IMR-90 (cell line): ENCODE measurements around the gene TLX1. TPM values are rescaled to one million over a fixed set of nuclear protein-coding genes. Genes with fewer than 3 reads are reported as not detected.
A peak's percentile ranks its signal among the peaks of the same experiment; 100 is the strongest.

Source experiments
- ATAC-seq: fragments of 200-7000 bp; cut with Tn5 transposase; 2 replicates; pipeline ENCODE4 v1.9.1; 2020; ENCODE audit warnings: low read depth, mild to moderate bottlenecking, moderate library complexity
- BruUV-seq: library from RNA; stranded (reverse); fragments of 400-500 nt; replicated peaks from 2 replicates; lab custom pipeline; 2021; lab: Mats Ljungman, UMichigan
- CTCF ChIA-PET: fragments of 300-600 bp; formaldehyde crosslinking; extraction: SDS; loops from one replicate; lab custom pipeline; 2021; ENCODE audit warnings: antibody characterized with exemption; lab: Yijun Ruan, JAX
- POLR2A ChIA-PET: fragments of 300-600 bp; sonication (Branson Sonifier 250); formaldehyde crosslinking; loops from one replicate; lab custom pipeline; 2022; ENCODE audit warnings: antibody characterized with exemption; ENCODE audit not compliant: unreplicated experiment; lab: Charles Lee
- DNase-seq: peaks from one replicate; pipeline ENCODE4 v3.0.0; 2013
- H2AFZ ChIP-seq: replicated peaks from 2 replicates; pipeline ENCODE3; 2013; ENCODE audit warnings: low read length, mild to moderate bottlenecking; ENCODE audit not compliant: poor library complexity
- H2AK5ac ChIP-seq: 2 replicates; pipeline ENCODE4 v1.6.1; 2013; ENCODE audit warnings: low read depth, low read length, inconsistent platforms
- H2AK9ac ChIP-seq: replicated peaks from 2 replicates; pipeline ENCODE3; 2013; ENCODE audit warnings: mild to moderate bottlenecking, low read depth, low read length, moderate library complexity; ENCODE audit not compliant: poor library complexity
- H2BK120ac ChIP-seq: 2 replicates; pipeline ENCODE4 v1.6.1; 2013; ENCODE audit warnings: low read depth, low read length, inconsistent platforms
- H2BK15ac ChIP-seq: 3 replicates; pipeline ENCODE4 v1.6.1; 2013; ENCODE audit warnings: low read depth, low read length, inconsistent platforms
- H2BK20ac ChIP-seq: 2 replicates; pipeline ENCODE4 v1.6.1; 2013; ENCODE audit warnings: low read depth, mild to moderate bottlenecking, inconsistent platforms, low read length, moderate library complexity
- H2BK5ac ChIP-seq: 2 replicates; pipeline ENCODE4 v1.6.1; 2013; ENCODE audit warnings: mild to moderate bottlenecking, low read depth, low read length, inconsistent platforms; ENCODE audit not compliant: poor library complexity, severe bottlenecking
- H3K14ac ChIP-seq: replicated peaks from 2 replicates; pipeline ENCODE4 v1.6.1; 2013; ENCODE audit warnings: low read depth, low read length, inconsistent platforms
- H3K18ac ChIP-seq: 2 replicates; pipeline ENCODE4 v1.6.1; 2013; ENCODE audit warnings: low read depth, low read length, control low read depth
- H3K23ac ChIP-seq: 2 replicates; pipeline ENCODE4 v1.6.1; 2013; ENCODE audit warnings: low read depth, low read length, inconsistent platforms
- H3K27ac ChIP-seq: 2 replicates; pipeline ENCODE4 v1.5.1; 2013; ENCODE audit warnings: mild to moderate bottlenecking, control low read depth, low read length; ENCODE audit not compliant: insufficient read depth
- H3K27me3 ChIP-seq: 2 replicates; pipeline ENCODE4 v1.6.1; 2013; ENCODE audit warnings: low read length; ENCODE audit not compliant: control insufficient read depth, insufficient read depth
- H3K36me3 ChIP-seq: 2 replicates; pipeline ENCODE4 v1.6.1; 2013; ENCODE audit warnings: low read length, mixed read lengths; ENCODE audit not compliant: control insufficient read depth, insufficient read depth
- H3K4ac ChIP-seq: 2 replicates; pipeline ENCODE4 v1.6.1; 2013; ENCODE audit warnings: low read depth, low read length, inconsistent platforms
- H3K4me1 ChIP-seq: 2 replicates; pipeline ENCODE4 v1.6.1; 2013; ENCODE audit warnings: low read length, mixed read lengths; ENCODE audit not compliant: control insufficient read depth, insufficient read depth
- H3K4me2 ChIP-seq: 2 replicates; pipeline ENCODE4 v1.6.1; 2013; ENCODE audit warnings: low read depth, mild to moderate bottlenecking, control low read depth, low read length, moderate library complexity
- H3K4me3 ChIP-seq: 2 replicates; pipeline ENCODE4 v1.5.1; 2013; ENCODE audit warnings: low read depth, mild to moderate bottlenecking, control low read depth, low read length, moderate library complexity; ENCODE audit not compliant: insufficient read depth
- H3K56ac ChIP-seq: 2 replicates; pipeline ENCODE4 v1.6.1; 2013; ENCODE audit warnings: low read length, inconsistent platforms; ENCODE audit not compliant: insufficient read depth; ENCODE audit errors: extremely low read depth
- H3K79me1 ChIP-seq, 2 experiments: 2 replicates each; pipeline ENCODE4 v1.6.1; 2013; ENCODE audit warnings: low read length in 2 of 2, inconsistent platforms in 1 of 2, low read depth in 1 of 2
- H3K9ac ChIP-seq: 2 replicates; pipeline ENCODE4 v1.6.1; 2013; ENCODE audit warnings: low read depth, low read length, control low read depth
- H3K9me1 ChIP-seq: 2 replicates; pipeline ENCODE4 v1.6.1; 2013; ENCODE audit warnings: low read length, inconsistent platforms; ENCODE audit not compliant: insufficient read depth
- H3K9me3 ChIP-seq: 2 replicates; pipeline ENCODE4 v1.6.1; 2013; ENCODE audit warnings: low read length; ENCODE audit not compliant: control insufficient read depth, insufficient read depth
- H4K20me1 ChIP-seq: 2 replicates; pipeline ENCODE4 v1.6.1; 2013; ENCODE audit warnings: low read length, inconsistent platforms; ENCODE audit not compliant: insufficient read depth
- H4K5ac ChIP-seq: 2 replicates; pipeline ENCODE4 v1.6.1; 2013; ENCODE audit warnings: mild to moderate bottlenecking, low read depth, low read length, control low read depth
- H4K8ac ChIP-seq, 2 experiments: 2 replicates each; pipeline ENCODE4 v1.6.1; 2013; ENCODE audit warnings: low read depth in 2 of 2, low read length in 2 of 2, control low read depth in 1 of 2, inconsistent platforms in 1 of 2
- H4K91ac ChIP-seq: 2 replicates; pipeline ENCODE4 v1.6.1; 2013; ENCODE audit warnings: low read depth, low read length, inconsistent platforms; ENCODE audit not compliant: insufficient read depth
- BHLHE40 ChIP-seq: fragments of 150-350 bp; IDR thresholded peaks from 2 replicates; pipeline ENCODE4 v1.6.1; 2016; ENCODE audit warnings: mild to moderate bottlenecking, low read depth, low read length
- CEBPB ChIP-seq: IDR thresholded peaks from 2 replicates; pipeline ENCODE4 v1.6.1; 2012; ENCODE audit warnings: low read depth, low read length, improper control_type of control experiment
- CHD1 ChIP-seq: IDR thresholded peaks from 2 replicates; pipeline ENCODE4 v1.6.1; 2012; ENCODE audit warnings: low read depth, low read length, improper control_type of control experiment
- FOS ChIP-seq: fragments of 150-350 bp; IDR thresholded peaks from 2 replicates; pipeline ENCODE4 v1.6.1; 2016; ENCODE audit warnings: low read depth, low read length
- MAFK ChIP-seq: IDR thresholded peaks from 2 replicates; pipeline ENCODE4 v1.6.1; 2012; ENCODE audit warnings: low read depth, low read length, improper control_type of control experiment
- MAZ ChIP-seq: IDR thresholded peaks from 2 replicates; pipeline ENCODE4 v1.6.1; 2012; ENCODE audit warnings: low read depth, mild to moderate bottlenecking, low read length, improper control_type of control experiment, moderate library complexity, borderline replicate concordance
- MXI1 ChIP-seq: IDR thresholded peaks from 2 replicates; pipeline ENCODE4 v1.6.1; 2012; ENCODE audit warnings: low read depth, mild to moderate bottlenecking, low read length, moderate library complexity, borderline replicate concordance
- NFE2L2 ChIP-seq: fragments of 150-350 bp; IDR thresholded peaks from 2 replicates; pipeline ENCODE4 v1.6.1; 2016; ENCODE audit warnings: low read depth, mild to moderate bottlenecking, low read length
- RAD21 ChIP-seq: IDR thresholded peaks from 2 replicates; pipeline ENCODE4 v1.6.1; 2012; ENCODE audit warnings: low read length, improper control_type of control experiment
- RCOR1 ChIP-seq: IDR thresholded peaks from 2 replicates; pipeline ENCODE4 v1.6.1; 2012; ENCODE audit warnings: mild to moderate bottlenecking, low read length, improper control_type of control experiment; ENCODE audit not compliant: insufficient replicate concordance
- RFX5 ChIP-seq: IDR thresholded peaks from 2 replicates; pipeline ENCODE4 v1.8.0; 2012; ENCODE audit warnings: low read depth, mild to moderate bottlenecking, low read length, moderate library complexity
- SMC3 ChIP-seq: fragments of 150-350 bp; IDR thresholded peaks from 2 replicates; pipeline ENCODE4 v1.6.1; 2016; ENCODE audit warnings: low read depth, mild to moderate bottlenecking, antibody characterized with exemption, low read length, moderate library complexity
- WGBS, 2 experiments: methylation state at CpG; one replicate each; pipeline versions ENCODE4 v1.1.5 to v1.1.7; 2013; ENCODE audit warnings: missing lambda C conversion rate in 2 of 2; ENCODE audit not compliant: insufficient read length in 1 of 2; ENCODE audit errors: extremely low coverage in 2 of 2; 5-methylcytosine and 5-hydroxymethylcytosine counted together
- dilution Hi-C: fragments of 300-500 bp; cut with HindIII; formaldehyde crosslinking; loops from one replicate; pipeline ENCODE4 v1.14.3; 2018; ENCODE audit warnings: low sequenced_read_pairs; ENCODE audit not compliant: unreplicated experiment
- in situ Hi-C: fragments of 300-500 bp; cut with MboI; formaldehyde crosslinking; loops from 3 replicates; pipeline ENCODE4 v1.14.3; 2019; ENCODE audit warnings: low sequenced_read_pairs, inconsistent platforms, mixed read lengths
- intact Hi-C: fragments of 100-400 bp; cut with micrococcal nuclease; formaldehyde crosslinking; loops from 2 replicates; pipeline ENCODE4 v1.10.0; 2022
- polyA plus RNA-seq, 3 experiments: library from polyadenylated mRNA; depleted of rRNA; stranded (reverse); fragments of >200 nt; gene quantifications; 2 replicates each; pipeline ENCODE4 v1.2.3, GENCODE V29; 2012; ENCODE audit warnings: low replicate concordance in 1 of 3
- total RNA-seq: library from RNA; depleted of rRNA; stranded (reverse); fragments of >200 nt; gene quantifications from 2 replicates; pipeline ENCODE4 v1.2.3, GENCODE V29; 2012
- TF ChIP-seq, protein P1 (sequence below): fragments of 150-350 bp; IDR thresholded peaks from 2 replicates; pipeline ENCODE4 v1.6.1; 2017; ENCODE audit warnings: mild to moderate bottlenecking, antibody characterized with exemption, low read length, low read depth
- TF ChIP-seq, protein P2 (sequence below): fragments of 150-350 bp; IDR thresholded peaks from 2 replicates; pipeline ENCODE4 v1.6.1; 2016; ENCODE audit warnings: low read depth, mild to moderate bottlenecking, low read length, moderate library complexity, borderline replicate concordance
- TF ChIP-seq, protein P3 (sequence below): conservative IDR thresholded peaks from 2 replicates; pipeline ENCODE4 v1.5.1; 2012; ENCODE audit warnings: mild to moderate bottlenecking, low read depth, low read length, improper control_type of control experiment

Gene TLX1
- total and polyA plus RNA-seq, 2 of the 4 experiments (the other 2 are of a cell fraction), result not detected

DNA sequence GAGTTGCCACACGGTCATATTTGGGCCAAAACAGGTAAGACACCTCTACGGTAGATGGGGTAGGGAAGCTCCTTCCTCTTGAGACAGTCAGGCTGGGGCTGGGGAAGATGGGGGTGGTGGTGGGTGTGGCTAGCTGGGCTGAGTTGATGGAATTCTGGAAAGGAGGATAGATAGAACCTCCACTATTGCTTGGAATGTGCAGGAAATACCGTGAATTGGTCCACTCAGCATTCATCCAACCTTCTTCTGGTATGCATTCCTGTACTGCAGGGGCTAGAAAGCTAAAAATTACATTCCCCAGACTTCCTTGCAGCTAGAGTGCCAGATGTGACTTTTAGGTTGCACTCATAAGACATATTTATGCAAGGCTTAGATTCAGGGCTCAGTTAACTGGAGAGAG lies 24.8 kb downstream of the TLX1 start:
- no peak overlapping the region for H3K4ac ChIP-seq
- no peak overlapping the region for H3K23ac ChIP-seq
- H3K9ac ChIP-seq, result no peak overlapping the region
- H3K4me1 ChIP-seq, result no peaks in the 10 kb centered on the region
- dilution Hi-C loops (no loop called here), intact Hi-C loops (no loop called here), in situ Hi-C loops (no loop called here)
- H4K91ac ChIP-seq, result no peak overlapping the region
- H2BK5ac ChIP-seq, result no peak overlapping the region
- no peak overlapping the region for H2BK15ac ChIP-seq
- no peaks in the 10 kb centered on the region for H3K9me1 ChIP-seq
- no peak overlapping the region for H3K4me2 ChIP-seq
- no TSS peak for BruUV-seq
- H3K79me1 ChIP-seq, result no peaks in the 10 kb centered on the region
- no peak overlapping the region for H4K5ac ChIP-seq
- DNase-seq, result no peak
- no peak overlapping the region for H3K4me3 ChIP-seq
- CTCF ChIA-PET, result interaction anchor here (0.8 kb wide), 1 partner anchor 14 kb away, joined by 4 read pairs; no protein-coding TSS in a partner anchor
- no peak overlapping the region for H3K56ac ChIP-seq
- TF ChIP-seq FOS (no peak), SMC3 (no peak), RFX5 (no peak), NFE2L2 (no peak), RCOR1 (no peak), CEBPB (no peak), MXI1 (no peak), MAZ (no peak), MAFK (no peak), RAD21 (no peak), CHD1 (no peak), BHLHE40 (no peak)
- TF ChIP-seq, protein P1, sequence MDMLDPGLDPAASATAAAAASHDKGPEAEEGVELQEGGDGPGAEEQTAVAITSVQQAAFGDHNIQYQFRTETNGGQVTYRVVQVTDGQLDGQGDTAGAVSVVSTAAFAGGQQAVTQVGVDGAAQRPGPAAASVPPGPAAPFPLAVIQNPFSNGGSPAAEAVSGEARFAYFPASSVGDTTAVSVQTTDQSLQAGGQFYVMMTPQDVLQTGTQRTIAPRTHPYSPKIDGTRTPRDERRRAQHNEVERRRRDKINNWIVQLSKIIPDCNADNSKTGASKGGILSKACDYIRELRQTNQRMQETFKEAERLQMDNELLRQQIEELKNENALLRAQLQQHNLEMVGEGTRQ, result no peak
- TF ChIP-seq, protein P2, sequence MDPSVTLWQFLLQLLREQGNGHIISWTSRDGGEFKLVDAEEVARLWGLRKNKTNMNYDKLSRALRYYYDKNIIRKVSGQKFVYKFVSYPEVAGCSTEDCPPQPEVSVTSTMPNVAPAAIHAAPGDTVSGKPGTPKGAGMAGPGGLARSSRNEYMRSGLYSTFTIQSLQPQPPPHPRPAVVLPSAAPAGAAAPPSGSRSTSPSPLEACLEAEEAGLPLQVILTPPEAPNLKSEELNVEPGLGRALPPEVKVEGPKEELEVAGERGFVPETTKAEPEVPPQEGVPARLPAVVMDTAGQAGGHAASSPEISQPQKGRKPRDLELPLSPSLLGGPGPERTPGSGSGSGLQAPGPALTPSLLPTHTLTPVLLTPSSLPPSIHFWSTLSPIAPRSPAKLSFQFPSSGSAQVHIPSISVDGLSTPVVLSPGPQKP, result no peak
- TF ChIP-seq, protein P3, sequence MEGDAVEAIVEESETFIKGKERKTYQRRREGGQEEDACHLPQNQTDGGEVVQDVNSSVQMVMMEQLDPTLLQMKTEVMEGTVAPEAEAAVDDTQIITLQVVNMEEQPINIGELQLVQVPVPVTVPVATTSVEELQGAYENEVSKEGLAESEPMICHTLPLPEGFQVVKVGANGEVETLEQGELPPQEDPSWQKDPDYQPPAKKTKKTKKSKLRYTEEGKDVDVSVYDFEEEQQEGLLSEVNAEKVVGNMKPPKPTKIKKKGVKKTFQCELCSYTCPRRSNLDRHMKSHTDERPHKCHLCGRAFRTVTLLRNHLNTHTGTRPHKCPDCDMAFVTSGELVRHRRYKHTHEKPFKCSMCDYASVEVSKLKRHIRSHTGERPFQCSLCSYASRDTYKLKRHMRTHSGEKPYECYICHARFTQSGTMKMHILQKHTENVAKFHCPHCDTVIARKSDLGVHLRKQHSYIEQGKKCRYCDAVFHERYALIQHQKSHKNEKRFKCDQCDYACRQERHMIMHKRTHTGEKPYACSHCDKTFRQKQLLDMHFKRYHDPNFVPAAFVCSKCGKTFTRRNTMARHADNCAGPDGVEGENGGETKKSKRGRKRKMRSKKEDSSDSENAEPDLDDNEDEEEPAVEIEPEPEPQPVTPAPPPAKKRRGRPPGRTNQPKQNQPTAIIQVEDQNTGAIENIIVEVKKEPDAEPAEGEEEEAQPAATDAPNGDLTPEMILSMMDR, result no peak
- H2AFZ ChIP-seq, result no peak overlapping the region
- no peaks in the 10 kb centered on the region for H3K36me3 ChIP-seq
- no peak overlapping the region for H4K8ac ChIP-seq
- no peak overlapping the region for H3K27ac ChIP-seq
- H3K27me3 ChIP-seq, result peaks cover 50% of the 10 kb centered on the region
- no peak overlapping the region for H3K18ac ChIP-seq
- H2AK9ac ChIP-seq, result no peak overlapping the region
- H3K9me3 ChIP-seq, result no peaks in the 10 kb centered on the region
- peak; percentile 39 for ATAC-seq
- H2AK5ac ChIP-seq, result no peak overlapping the region
- H2BK120ac ChIP-seq, result no peak overlapping the region
- POLR2A ChIA-PET, result no interaction called here
- no peak overlapping the region for H2BK20ac ChIP-seq
- WGBS, 2 experiments, result no CpG with 5 or more reads among the region's 3 CpGs
- H4K20me1 ChIP-seq, result no peaks in the 10 kb centered on the region
- H3K14ac ChIP-seq, result no peak overlapping the region
